ENCODE data around the gene FSCN2. TPM values are rescaled to one million over a fixed set of nuclear protein-coding genes. Genes with fewer than 3 reads are reported as not detected.

FSCN2 gene
- total RNA-seq, 1 experiment from 2014 or later, result 1.6 TPM

- Histone ChIP-seq H3K9ac (ENCODE audit: extremely low read depth, insufficient read length, low read length) (no peak overlapping the region), H2BK120ac (ENCODE audit: low read depth, low read length, poor library complexity, severe bottlenecking) (no peak overlapping the region), H3K79me2 (ENCODE audit: insufficient read depth, low read length) (no peaks in the 10 kb centered on the region), H4K8ac (replicated peaks; ENCODE audit: insufficient read length, low read depth, low read length) (no peak overlapping the region), H2AFZ (ENCODE audit: low read length) (no peak overlapping the region), H3K14ac (ENCODE audit: insufficient read depth, low read length) (no peak overlapping the region), H4K5ac (ENCODE audit: insufficient read length, low read depth, low read length) (no peak overlapping the region), H3K4me1 (ENCODE audit: insufficient read depth, low read length) (no peaks in the 10 kb centered on the region), H2BK15ac (ENCODE audit: low read depth, low read length) (no peak overlapping the region), H4K20me1 (ENCODE audit: control insufficient read depth, insufficient read depth, insufficient read length) (no peaks in the 10 kb centered on the region), H3K4me2 (ENCODE audit: insufficient read depth, insufficient read length, low read length) (no peak overlapping the region), H2BK20ac (ENCODE audit: low read depth, low read length, poor library complexity, severe bottlenecking) (no peak overlapping the region), H3K23me2 (ENCODE audit: insufficient read length, low read depth, low read length, poor library complexity, severe bottlenecking) (no peaks in the 10 kb centered on the region), H3K79me1 (ENCODE audit: insufficient read depth, low read depth, low read length, poor library complexity, severe bottlenecking) (no peaks in the 10 kb centered on the region), H3K4ac (ENCODE audit: low read depth, low read length) (no peak overlapping the region), H3K56ac (ENCODE audit: insufficient read length, low read depth, low read length) (no peak overlapping the region), H3K9me3 (ENCODE audit: control insufficient read depth, low read depth, low read length) (no peaks in the 10 kb centered on the region), H3T11ph (ENCODE audit: low read length) (no peak overlapping the region), H3K23ac (ENCODE audit: insufficient read length, low read depth, low read length) (no peak overlapping the region), H3K18ac (ENCODE audit: insufficient read length, low read depth, low read length) (no peak overlapping the region), H2BK12ac (ENCODE audit: insufficient read length, low read depth, low read length) (no peak overlapping the region), H2AK5ac (ENCODE audit: insufficient read length, low read length) (no peak overlapping the region), H3K27ac (ENCODE audit: insufficient read length, low read depth, low read length) (no peak overlapping the region), H3K27me3 (ENCODE audit: insufficient read depth, low read length) (no peaks in the 10 kb centered on the region), H2BK5ac (ENCODE audit: insufficient read length, low read length) (no peak overlapping the region), H4K91ac (ENCODE audit: insufficient read length, low read depth, low read length) (no peak overlapping the region)
- Mint-ChIP-seq H3K36me3 (ENCODE audit: insufficient read depth in 1 of 3, low read depth in 3 of 3) (peaks cover 42 to 88% (median 87%) of the 10 kb centered on the region in 3 experiments), H3K9me3 (no peaks in the 10 kb centered on the region), H3K27me3 (ENCODE audit: low read depth) (no peaks in the 10 kb centered on the region), H3K27ac (no peak overlapping the region; a peak in 1 of 7 replicates), H3K4me1 (no peaks in the 10 kb centered on the region), H3K4me3 (no peak overlapping the region)
- no peak for DNase-seq
- TF ChIP-seq, protein P1, sequence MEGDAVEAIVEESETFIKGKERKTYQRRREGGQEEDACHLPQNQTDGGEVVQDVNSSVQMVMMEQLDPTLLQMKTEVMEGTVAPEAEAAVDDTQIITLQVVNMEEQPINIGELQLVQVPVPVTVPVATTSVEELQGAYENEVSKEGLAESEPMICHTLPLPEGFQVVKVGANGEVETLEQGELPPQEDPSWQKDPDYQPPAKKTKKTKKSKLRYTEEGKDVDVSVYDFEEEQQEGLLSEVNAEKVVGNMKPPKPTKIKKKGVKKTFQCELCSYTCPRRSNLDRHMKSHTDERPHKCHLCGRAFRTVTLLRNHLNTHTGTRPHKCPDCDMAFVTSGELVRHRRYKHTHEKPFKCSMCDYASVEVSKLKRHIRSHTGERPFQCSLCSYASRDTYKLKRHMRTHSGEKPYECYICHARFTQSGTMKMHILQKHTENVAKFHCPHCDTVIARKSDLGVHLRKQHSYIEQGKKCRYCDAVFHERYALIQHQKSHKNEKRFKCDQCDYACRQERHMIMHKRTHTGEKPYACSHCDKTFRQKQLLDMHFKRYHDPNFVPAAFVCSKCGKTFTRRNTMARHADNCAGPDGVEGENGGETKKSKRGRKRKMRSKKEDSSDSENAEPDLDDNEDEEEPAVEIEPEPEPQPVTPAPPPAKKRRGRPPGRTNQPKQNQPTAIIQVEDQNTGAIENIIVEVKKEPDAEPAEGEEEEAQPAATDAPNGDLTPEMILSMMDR (conservative IDR thresholded peaks at IDR 0.05), result no peak
- WGBS (ENCODE audit: extremely low coverage, insufficient read length, low lambda C conversion rate), result no CpG with 5 or more reads among the region's 4 CpGs
Observed at GRCh38 chr17:81586096-81586495, 57.9 kb downstream of the FSCN2 start.

Other genes starting within 250 kb of the FSCN2 start
- gene SLC38A10, start 233.1 kb upstream of the FSCN2 start, total RNA-seq (2021), result 43.2 and 43.8 TPM in 2 replicates
- gene BAHCC1, start 132.9 kb upstream of the FSCN2 start, total RNA-seq (2021), result 1.7 and 3.1 TPM in 2 replicates
- 4,136 and 4,160 TPM in 2 replicates for gene ACTG1, start 15.6 kb upstream of the FSCN2 start, total RNA-seq (2021)
- 54.0 and 54.8 TPM in 2 replicates for gene FAAP100, start 24.0 kb downstream of the FSCN2 start, total RNA-seq (2021)
- 103 and 104 TPM in 2 replicates for gene NPLOC4, start 108.7 kb downstream of the FSCN2 start, total RNA-seq (2021)
- 1.2 and 1.4 TPM in 2 replicates for gene TSPAN10, start 108.8 kb downstream of the FSCN2 start, total RNA-seq (2021)
- 5.7 TPM in 2 replicates for gene PDE6G, start 128.2 kb downstream of the FSCN2 start, total RNA-seq (2021)
- 20.2 and 25.0 TPM in 2 replicates for gene OXLD1, start 138.2 kb downstream of the FSCN2 start, total RNA-seq (2021)
- 57.5 and 60.8 TPM in 2 replicates for gene CCDC137, start 138.4 kb downstream of the FSCN2 start, total RNA-seq (2021)
- 55.4 and 58.6 TPM in 2 replicates for gene ARL16, start 155.4 kb downstream of the FSCN2 start, total RNA-seq (2021)
- gene HGS, start 155.6 kb downstream of the FSCN2 start, total RNA-seq (2021), result 99.3 and 106 TPM in 2 replicates
- 140 and 146 TPM in 2 replicates for gene MRPL12, start 175.0 kb downstream of the FSCN2 start, total RNA-seq (2021)
- 28.1 and 30.9 TPM in 2 replicates for gene SLC25A10, start 183.9 kb downstream of the FSCN2 start, total RNA-seq (2021)